Measurements from ENCODE around the gene SMAD3.
A peak's percentile ranks its signal among the peaks of the same experiment; 100 is the strongest.

The SMAD3 gene

GRCh38 chr15:67177752-67178151 is 112.3 kb downstream of the SMAD3 start:
- DNase-seq (ENCODE audit: extremely low read depth, low read depth), result no peak
- TF ChIP-seq CTCF (IDR thresholded peaks at IDR 0.05; ENCODE audit: low read depth, low read length), result no peak

- peak; percentile 80 for DNase-seq (ENCODE audit: extremely low read depth, low read depth)
- no peak for TF ChIP-seq CTCF (IDR thresholded peaks at IDR 0.05; ENCODE audit: low read depth, low read length)
Observed at GRCh38 chr15:67178569-67179210, 113.3 kb downstream of the SMAD3 start.

- no peak for TF ChIP-seq CTCF (IDR thresholded peaks at IDR 0.05; ENCODE audit: low read depth, low read length)
- no peak for DNase-seq (ENCODE audit: extremely low read depth, low read depth)
Observed at GRCh38 chr15:67179411-67179995, 114.1 kb downstream of the SMAD3 start.

- no peak for DNase-seq (ENCODE audit: extremely low read depth, low read depth)
- no peak for TF ChIP-seq CTCF (IDR thresholded peaks at IDR 0.05; ENCODE audit: low read depth, low read length)
Observed at GRCh38 chr15:67180035-67180434, 114.6 kb downstream of the SMAD3 start.

- DNase-seq (ENCODE audit: extremely low read depth, low read depth), result no peak
- TF ChIP-seq CTCF (IDR thresholded peaks at IDR 0.05; ENCODE audit: low read depth, low read length), result no peak
Observed at GRCh38 chr15:67180514-67181191, 115.3 kb downstream of the SMAD3 start.

- no peak for TF ChIP-seq CTCF (IDR thresholded peaks at IDR 0.05; ENCODE audit: low read depth, low read length)
- no peak for DNase-seq (ENCODE audit: extremely low read depth, low read depth)
Observed at GRCh38 chr15:67181221-67181639, 115.8 kb downstream of the SMAD3 start.

Measured in AG09319 (cell line).